Measurements from ENCODE around the gene HAVCR2.

- TF ChIP-seq CTCF (IDR thresholded peaks at IDR 0.05; ENCODE audit: low read depth, low read length, missing input control), result no peak
- TF ChIP-seq REST (IDR thresholded peaks at IDR 0.05), result no peak
- no peak for TF ChIP-seq TAF1 (conservative IDR thresholded peaks at IDR 0.05)
- no peak for TF ChIP-seq MAX (IDR thresholded peaks at IDR 0.05)
- no peak for TF ChIP-seq SP1 (IDR thresholded peaks at IDR 0.05)
- TF ChIP-seq RAD21 (IDR thresholded peaks at IDR 0.05), result no peak
- no peak for TF ChIP-seq YY1 (IDR thresholded peaks at IDR 0.05)
- no peak for TF ChIP-seq GABPA (IDR thresholded peaks at IDR 0.05 in 1 of 2, conservative IDR thresholded peaks at IDR 0.05 in 1 of 2)
Observed at GRCh38 chr5:157045601-157046000, 63.2 kb downstream of the HAVCR2 start.
